NCI-H226 (cell line): ENCODE measurements around the gene GPATCH2.
"Not testable (repeated sequence)": the region's sequence is repeated elsewhere in the genome, so short reads cannot be mapped to it uniquely, and the experiment has no call there.

Source experiments
- DNase-seq: peaks from one replicate; pipeline ENCODE4 v3.0.0-alpha.2; 2015

GPATCH2 gene

GRCh38 chr1:217630711-217631591, at the start of gene GPATCH2, which contains the start of gene SPATA17:
TSS of gene GPATCH2 (minus strand) at chr1:217631090. CDS start at chr1:217630971, 119 bp downstream.
TSS of gene SPATA17 (plus strand) at chr1:217631344. CDS start at chr1:217631379, 35 bp downstream.
- DNase-seq: peak; percentile 64

GRCh38 chr1:217674028-217674729, 43.3 kb upstream of the GPATCH2 start:
- no peak for DNase-seq

- no peak for DNase-seq
Observed at GRCh38 chr1:217673387-217673786, 42.5 kb upstream of the GPATCH2 start.

GRCh38 chr1:217668351-217668940, 37.6 kb upstream of the GPATCH2 start:
- DNase-seq: no peak

GRCh38 chr1:217661407-217661806, 30.5 kb upstream of the GPATCH2 start:
- no peak for DNase-seq

GRCh38 chr1:217660353-217661062, 29.6 kb upstream of the GPATCH2 start:
- DNase-seq: peak; percentile 72

GRCh38 chr1:217650674-217651073, 19.8 kb upstream of the GPATCH2 start:
- no peak for DNase-seq

- no peak for DNase-seq
Observed at GRCh38 chr1:217647791-217648190, 16.9 kb upstream of the GPATCH2 start.

- no peak for DNase-seq
Observed at GRCh38 chr1:217642455-217642854, 11.6 kb upstream of the GPATCH2 start.

GRCh38 chr1:217627431-217627830, 3.5 kb downstream of the GPATCH2 start:
- no peak for DNase-seq

GRCh38 chr1:217626321-217626720, 4.6 kb downstream of the GPATCH2 start:
- no peak for DNase-seq

- DNase-seq: no peak
Observed at GRCh38 chr1:217622042-217622441, 8.8 kb downstream of the GPATCH2 start.

GRCh38 chr1:217620814-217621213, 10.1 kb downstream of the GPATCH2 start:
- DNase-seq: no peak

GRCh38 chr1:217617126-217617525, 13.8 kb downstream of the GPATCH2 start:
- no peak for DNase-seq

GRCh38 chr1:217614200-217614712, 16.6 kb downstream of the GPATCH2 start:
- DNase-seq: no peak

GRCh38 chr1:217605390-217605789, 25.5 kb downstream of the GPATCH2 start:
- DNase-seq: no peak

GRCh38 chr1:217602380-217602779, 28.5 kb downstream of the GPATCH2 start:
- no peak for DNase-seq

- no peak for DNase-seq
Observed at GRCh38 chr1:217599154-217599553, 31.7 kb downstream of the GPATCH2 start.

GRCh38 chr1:217590598-217590997, 40.3 kb downstream of the GPATCH2 start:
- no peak for DNase-seq

- no peak for DNase-seq
Observed at GRCh38 chr1:217586586-217586985, 44.3 kb downstream of the GPATCH2 start.

GRCh38 chr1:217585577-217585976, 45.3 kb downstream of the GPATCH2 start:
- no peak for DNase-seq

- DNase-seq: not testable (repeated sequence)
Observed at GRCh38 chr1:217584286-217584811, 46.5 kb downstream of the GPATCH2 start.
